Body of pancreas (tissue), 4 donors: ENCODE results near the gene CFAP46.

Experiments
- POLR2A ChIP-seq, 3 donors: fragments of 450-650 bp; IDR thresholded peaks; one replicate each; pipeline ENCODE4 v1.6.1; 2016; ENCODE audit warnings: antibody characterized with exemption in 3 of 3, mild to moderate bottlenecking in 2 of 3
- TF ChIP-seq, protein P1 (sequence below), 7 experiments: fragments of 450-650 bp in 4 of 7; fragments of 200-600 bp in 3 of 7; sonication (generic) in 3 of 7; IDR thresholded peaks; one replicate each; pipeline ENCODE4 v1.5.1; 2016 to 2019; ENCODE audit warnings: antibody characterized with exemption in 7 of 7

DNA sequence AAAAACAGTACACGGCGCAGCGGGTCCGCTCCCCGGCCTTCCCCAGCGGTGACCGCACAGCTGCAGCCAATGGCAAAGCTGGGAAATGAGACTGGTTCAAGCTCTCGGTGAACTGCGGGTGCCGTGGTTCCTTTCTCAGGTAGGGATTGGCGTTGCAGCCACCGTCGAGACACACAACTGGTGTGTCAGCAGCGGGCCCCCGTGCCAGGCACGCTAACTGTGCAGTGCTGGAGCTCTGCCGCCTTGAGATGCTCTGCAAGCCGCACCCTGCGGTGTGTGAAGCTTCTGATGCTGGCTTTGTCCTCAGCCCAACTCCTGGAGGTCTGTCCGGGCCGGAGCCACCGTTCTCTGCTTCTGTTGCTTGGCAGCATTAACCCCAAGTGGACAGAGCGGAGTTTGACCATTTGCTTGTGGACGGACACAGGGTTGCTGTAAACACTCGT, 135.8 kb downstream of the CFAP46 start:
- TF ChIP-seq, protein P1, sequence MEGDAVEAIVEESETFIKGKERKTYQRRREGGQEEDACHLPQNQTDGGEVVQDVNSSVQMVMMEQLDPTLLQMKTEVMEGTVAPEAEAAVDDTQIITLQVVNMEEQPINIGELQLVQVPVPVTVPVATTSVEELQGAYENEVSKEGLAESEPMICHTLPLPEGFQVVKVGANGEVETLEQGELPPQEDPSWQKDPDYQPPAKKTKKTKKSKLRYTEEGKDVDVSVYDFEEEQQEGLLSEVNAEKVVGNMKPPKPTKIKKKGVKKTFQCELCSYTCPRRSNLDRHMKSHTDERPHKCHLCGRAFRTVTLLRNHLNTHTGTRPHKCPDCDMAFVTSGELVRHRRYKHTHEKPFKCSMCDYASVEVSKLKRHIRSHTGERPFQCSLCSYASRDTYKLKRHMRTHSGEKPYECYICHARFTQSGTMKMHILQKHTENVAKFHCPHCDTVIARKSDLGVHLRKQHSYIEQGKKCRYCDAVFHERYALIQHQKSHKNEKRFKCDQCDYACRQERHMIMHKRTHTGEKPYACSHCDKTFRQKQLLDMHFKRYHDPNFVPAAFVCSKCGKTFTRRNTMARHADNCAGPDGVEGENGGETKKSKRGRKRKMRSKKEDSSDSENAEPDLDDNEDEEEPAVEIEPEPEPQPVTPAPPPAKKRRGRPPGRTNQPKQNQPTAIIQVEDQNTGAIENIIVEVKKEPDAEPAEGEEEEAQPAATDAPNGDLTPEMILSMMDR (IDR thresholded peaks at IDR 0.05) = no peak
- TF ChIP-seq POLR2A (IDR thresholded peaks at IDR 0.05) = no peak
